Mammary epithelial cell (primary cell): ENCODE data around the gene PCDHB11.
"Not testable (repeated sequence)": the region's sequence is repeated elsewhere in the genome, so short reads cannot be mapped to it uniquely, and the experiment has no call there.

Experiments used
- EZH2 ChIP-seq: IDR thresholded peaks from 2 replicates; pipeline ENCODE4 v1.6.1; 2012; ENCODE audit warnings: low read length, inconsistent platforms, borderline replicate concordance
- TF ChIP-seq, protein P1 (sequence below), 2 donors: IDR thresholded peaks in 1 of 2; conservative IDR thresholded peaks in 1 of 2; 2 replicates each; pipeline ENCODE4 v1.5.1; 2011 to 2012; ENCODE audit warnings: inconsistent platforms in 2 of 2, low read length in 2 of 2, mild to moderate bottlenecking in 2 of 2, control low read depth in 1 of 2, low read depth in 1 of 2; ENCODE audit not compliant: insufficient read depth in 1 of 2; ENCODE audit errors: extremely low read depth in 1 of 2

DNA sequence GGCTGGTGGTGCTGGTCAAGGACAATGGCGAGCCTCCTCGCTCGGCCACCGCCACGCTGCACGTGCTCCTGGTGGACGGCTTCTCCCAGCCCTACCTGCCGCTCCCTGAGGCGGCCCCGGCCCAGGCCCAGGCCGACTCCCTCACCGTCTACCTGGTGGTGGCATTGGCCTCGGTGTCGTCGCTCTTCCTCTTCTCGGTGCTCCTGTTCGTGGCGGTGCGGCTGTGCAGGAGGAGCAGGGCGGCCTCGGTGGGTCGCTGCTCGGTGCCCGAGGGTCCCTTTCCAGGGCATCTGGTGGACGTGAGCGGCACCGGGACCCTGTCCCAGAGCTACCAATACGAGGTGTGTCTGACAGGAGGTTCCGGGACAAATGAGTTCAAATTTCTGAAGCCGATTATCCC is 26.0 kb downstream of the PCDHB11 start:
- TF ChIP-seq, protein P1, sequence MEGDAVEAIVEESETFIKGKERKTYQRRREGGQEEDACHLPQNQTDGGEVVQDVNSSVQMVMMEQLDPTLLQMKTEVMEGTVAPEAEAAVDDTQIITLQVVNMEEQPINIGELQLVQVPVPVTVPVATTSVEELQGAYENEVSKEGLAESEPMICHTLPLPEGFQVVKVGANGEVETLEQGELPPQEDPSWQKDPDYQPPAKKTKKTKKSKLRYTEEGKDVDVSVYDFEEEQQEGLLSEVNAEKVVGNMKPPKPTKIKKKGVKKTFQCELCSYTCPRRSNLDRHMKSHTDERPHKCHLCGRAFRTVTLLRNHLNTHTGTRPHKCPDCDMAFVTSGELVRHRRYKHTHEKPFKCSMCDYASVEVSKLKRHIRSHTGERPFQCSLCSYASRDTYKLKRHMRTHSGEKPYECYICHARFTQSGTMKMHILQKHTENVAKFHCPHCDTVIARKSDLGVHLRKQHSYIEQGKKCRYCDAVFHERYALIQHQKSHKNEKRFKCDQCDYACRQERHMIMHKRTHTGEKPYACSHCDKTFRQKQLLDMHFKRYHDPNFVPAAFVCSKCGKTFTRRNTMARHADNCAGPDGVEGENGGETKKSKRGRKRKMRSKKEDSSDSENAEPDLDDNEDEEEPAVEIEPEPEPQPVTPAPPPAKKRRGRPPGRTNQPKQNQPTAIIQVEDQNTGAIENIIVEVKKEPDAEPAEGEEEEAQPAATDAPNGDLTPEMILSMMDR (conservative IDR thresholded peaks at IDR 0.05 in 1 of 2, IDR thresholded peaks at IDR 0.05 in 1 of 2; ENCODE audit: extremely low read depth in 1 of 2, insufficient read depth in 1 of 2, low read depth in 1 of 2, low read length in 2 of 2) = not testable (repeated sequence)
- TF ChIP-seq EZH2 = not testable (repeated sequence)
